ENCODE measurements around the gene LRMDA. TPM values are rescaled to one million over a fixed set of nuclear protein-coding genes. Genes with fewer than 3 reads are reported as not detected.

Gene LRMDA
- total and polyA plus RNA-seq, 2 of the 13 experiments (the other 11 are each of a cell fraction or from before 2014, with no cell fraction given), result 13.4 to 22.0 TPM

- TF ChIP-seq, protein P1, sequence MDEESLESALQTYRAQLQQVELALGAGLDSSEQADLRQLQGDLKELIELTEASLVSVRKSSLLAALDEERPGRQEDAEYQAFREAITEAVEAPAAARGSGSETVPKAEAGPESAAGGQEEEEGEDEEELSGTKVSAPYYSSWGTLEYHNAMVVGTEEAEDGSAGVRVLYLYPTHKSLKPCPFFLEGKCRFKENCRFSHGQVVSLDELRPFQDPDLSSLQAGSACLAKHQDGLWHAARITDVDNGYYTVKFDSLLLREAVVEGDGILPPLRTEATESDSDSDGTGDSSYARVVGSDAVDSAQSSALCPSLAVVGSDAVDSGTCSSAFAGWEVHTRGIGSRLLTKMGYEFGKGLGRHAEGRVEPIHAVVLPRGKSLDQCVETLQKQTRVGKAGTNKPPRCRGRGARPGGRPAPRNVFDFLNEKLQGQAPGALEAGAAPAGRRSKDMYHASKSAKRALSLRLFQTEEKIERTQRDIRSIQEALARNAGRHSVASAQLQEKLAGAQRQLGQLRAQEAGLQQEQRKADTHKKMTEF (CRISPR knock-in tag; IDR thresholded peaks at IDR 0.05), result 0 out of 2 replicates have a peak, but pooled peaks have one; percentile 24
- TF ChIP-seq CBFB (CRISPR knock-in tag; IDR thresholded peaks at IDR 0.05) (no peak), FOXK1 (CRISPR knock-in tag; IDR thresholded peaks at IDR 0.05; ENCODE audit: borderline replicate concordance, low read depth) (peak; percentile 66; the same call in 1 of the 2 replicates), HDAC2 (CRISPR knock-in tag; IDR thresholded peaks at IDR 0.05) (0 out of 2 replicates have a peak, but pooled peaks have one; percentile 39), FOXP1 (IDR thresholded peaks at IDR 0.05) (no peak), FOXP1 (CRISPR knock-in tag; IDR thresholded peaks at IDR 0.05) (peak; percentile 70), PITX1 (CRISPR knock-in tag; IDR thresholded peaks at IDR 0.05) (0 out of 2 replicates have a peak, but pooled peaks have one; percentile 42), ZNF746 (CRISPR knock-in tag; IDR thresholded peaks at IDR 0.05) (no peak), HNF4A (CRISPR knock-in tag; IDR thresholded peaks at IDR 0.05) (peak; percentile 75), ZMYM2 (CRISPR knock-in tag; IDR thresholded peaks at IDR 0.05) (no peak), GFI1 (CRISPR knock-in tag; IDR thresholded peaks at IDR 0.05; ENCODE audit: borderline replicate concordance) (peak; percentile 57; the same call in 1 of the 2 replicates), TEAD3 (CRISPR knock-in tag; optimal IDR thresholded peaks at IDR 0.05; ENCODE audit: borderline replicate concordance) (peak; percentile 12), FOXK2 (IDR thresholded peaks at IDR 0.05) (no peak), HMG20A (CRISPR knock-in tag; IDR thresholded peaks at IDR 0.05; ENCODE audit: borderline replicate concordance) (peak; percentile 63; the same call in 1 of the 2 replicates), NR2F2 (IDR thresholded peaks at IDR 0.05; ENCODE audit: borderline replicate concordance, low read depth) (peak; percentile 84), EP300 (IDR thresholded peaks at IDR 0.05; ENCODE audit: low read depth in 2 of 2, low read length in 2 of 2) (peak in 1 of 2 experiments; percentile 71; a peak in 2 of 4 replicates), EP300 (CRISPR knock-in tag; IDR thresholded peaks at IDR 0.05; ENCODE audit: borderline replicate concordance) (no peak), NR2F6 (IDR thresholded peaks at IDR 0.05) (peak; percentile 68), NR2F6 (CRISPR knock-in tag; IDR thresholded peaks at IDR 0.05) (peak; percentile 55; the same call in 1 of the 2 replicates), MED1 (CRISPR knock-in tag; IDR thresholded peaks at IDR 0.05) (peak; percentile 43; the same call in 1 of the 2 replicates), HOXA9 (CRISPR knock-in tag; IDR thresholded peaks at IDR 0.05; ENCODE audit: borderline replicate concordance) (no peak), SRSF9 (IDR thresholded peaks at IDR 0.05; ENCODE audit: borderline replicate concordance, insufficient read depth, low read depth, low read length, poor library complexity, severe bottlenecking) (no peak), ZNF430 (CRISPR knock-in tag; IDR thresholded peaks at IDR 0.05) (0 out of 2 replicates have a peak, but pooled peaks have one; percentile 7), SPEN (CRISPR knock-in tag; IDR thresholded peaks at IDR 0.05; ENCODE audit: low read depth) (peak; percentile 29; the same call in 1 of the 2 replicates), GATAD2A (CRISPR knock-in tag; IDR thresholded peaks at IDR 0.05) (peak; percentile 39; the same call in 1 of the 2 replicates), SOX13 (IDR thresholded peaks at IDR 0.05) (no peak), SOX13 (CRISPR knock-in tag; conservative IDR thresholded peaks at IDR 0.05 in 1 of 2, IDR thresholded peaks at IDR 0.05 in 1 of 2) (peak in 1 of 2 experiments; percentile 56; a peak in 1 of 4 replicates), ARNT (IDR thresholded peaks at IDR 0.05) (no peak)
- TF ChIP-seq, protein P2, sequence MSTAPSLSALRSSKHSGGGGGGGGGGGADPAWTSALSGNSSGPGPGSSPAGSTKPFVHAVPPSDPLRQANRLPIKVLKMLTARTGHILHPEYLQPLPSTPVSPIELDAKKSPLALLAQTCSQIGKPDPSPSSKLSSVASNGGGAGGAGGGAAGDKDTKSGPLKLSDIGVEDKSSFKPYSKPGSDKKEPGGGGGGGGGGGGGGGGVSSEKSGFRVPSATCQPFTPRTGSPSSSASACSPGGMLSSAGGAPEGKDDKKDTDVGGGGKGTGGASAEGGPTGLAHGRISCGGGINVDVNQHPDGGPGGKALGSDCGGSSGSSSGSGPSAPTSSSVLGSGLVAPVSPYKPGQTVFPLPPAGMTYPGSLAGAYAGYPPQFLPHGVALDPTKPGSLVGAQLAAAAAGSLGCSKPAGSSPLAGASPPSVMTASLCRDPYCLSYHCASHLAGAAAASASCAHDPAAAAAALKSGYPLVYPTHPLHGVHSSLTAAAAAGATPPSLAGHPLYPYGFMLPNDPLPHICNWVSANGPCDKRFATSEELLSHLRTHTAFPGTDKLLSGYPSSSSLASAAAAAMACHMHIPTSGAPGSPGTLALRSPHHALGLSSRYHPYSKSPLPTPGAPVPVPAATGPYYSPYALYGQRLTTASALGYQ (CRISPR knock-in tag; IDR thresholded peaks at IDR 0.05), result 0 out of 2 replicates have a peak, but pooled peaks have one; percentile 24
- TF ChIP-seq, protein P3, sequence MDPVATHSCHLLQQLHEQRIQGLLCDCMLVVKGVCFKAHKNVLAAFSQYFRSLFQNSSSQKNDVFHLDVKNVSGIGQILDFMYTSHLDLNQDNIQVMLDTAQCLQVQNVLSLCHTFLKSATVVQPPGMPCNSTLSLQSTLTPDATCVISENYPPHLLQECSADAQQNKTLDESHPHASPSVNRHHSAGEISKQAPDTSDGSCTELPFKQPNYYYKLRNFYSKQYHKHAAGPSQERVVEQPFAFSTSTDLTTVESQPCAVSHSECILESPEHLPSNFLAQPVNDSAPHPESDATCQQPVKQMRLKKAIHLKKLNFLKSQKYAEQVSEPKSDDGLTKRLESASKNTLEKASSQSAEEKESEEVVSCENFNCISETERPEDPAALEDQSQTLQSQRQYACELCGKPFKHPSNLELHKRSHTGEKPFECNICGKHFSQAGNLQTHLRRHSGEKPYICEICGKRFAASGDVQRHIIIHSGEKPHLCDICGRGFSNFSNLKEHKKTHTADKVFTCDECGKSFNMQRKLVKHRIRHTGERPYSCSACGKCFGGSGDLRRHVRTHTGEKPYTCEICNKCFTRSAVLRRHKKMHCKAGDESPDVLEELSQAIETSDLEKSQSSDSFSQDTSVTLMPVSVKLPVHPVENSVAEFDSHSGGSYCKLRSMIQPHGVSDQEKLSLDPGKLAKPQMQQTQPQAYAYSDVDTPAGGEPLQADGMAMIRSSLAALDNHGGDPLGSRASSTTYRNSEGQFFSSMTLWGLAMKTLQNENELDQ (CRISPR knock-in tag; IDR thresholded peaks at IDR 0.05; ENCODE audit: borderline replicate concordance), result no peak
These were observed 169.4 kb downstream of the LRMDA start (continued) for GRCh38 chr10:75600833-75601232.

Data from HepG2 (cell line).